ENCODE results near the gene MCTP1. TPM values are rescaled to one million over a fixed set of nuclear protein-coding genes. Genes with fewer than 3 reads are reported as not detected.

Gene MCTP1
- total RNA-seq, 4 donors from 2014 or later = 5.4 to 22.1 (median 5.8) TPM

- Histone ChIP-seq H3K9me3 (no peaks in the 10 kb centered on the region), H3K4me1 (no peaks in the 10 kb centered on the region), H3K36me3 (no peaks in the 10 kb centered on the region), H3K27me3 (no peaks in the 10 kb centered on the region), H3K27ac (no peak overlapping the region), H3K4me3 (no peak overlapping the region)
- intact Hi-C loops (cut with DNase I; ENCODE audit: low total_unique reads) (no loop called here), in situ Hi-C loops (cut with MboI; ENCODE audit: low sequenced_read_pairs in 4 of 4) (no loop called here)
- ATAC-seq = no peak
- TF ChIP-seq POLR2A (IDR thresholded peaks at IDR 0.05) (no peak), CTCF (IDR thresholded peaks at IDR 0.05 in 4 of 5, conservative IDR thresholded peaks at IDR 0.05 in 1 of 5) (no peak)
- no peak for DNase-seq
Measured at GRCh38 chr5:94884311-94884710, 400.6 kb downstream of the MCTP1 start.

GRCh38 chr5:94872526-94872925 is 412.4 kb downstream of the MCTP1 start:
- no peaks in the 10 kb centered on the region for H3K27me3 ChIP-seq
- no peak overlapping the region for H3K4me3 ChIP-seq
- no peak for ATAC-seq
- intact Hi-C loops (cut with DNase I; ENCODE audit: low total_unique reads) = no loop called here
- in situ Hi-C loops (cut with MboI; ENCODE audit: low sequenced_read_pairs in 4 of 4) = no loop called here
- H3K27ac ChIP-seq = no peak overlapping the region
- H3K36me3 ChIP-seq = no peaks in the 10 kb centered on the region
- H3K4me1 ChIP-seq = no peaks in the 10 kb centered on the region
- DNase-seq = no peak
- TF ChIP-seq POLR2A (IDR thresholded peaks at IDR 0.05) (no peak), CTCF (IDR thresholded peaks at IDR 0.05 in 4 of 5, conservative IDR thresholded peaks at IDR 0.05 in 1 of 5) (no peak)
- H3K9me3 ChIP-seq = no peaks in the 10 kb centered on the region

- DNase-seq (no peak), ATAC-seq (no peak)
- Histone ChIP-seq H3K9me3 (no peaks in the 10 kb centered on the region), H3K4me3 (no peak overlapping the region), H3K4me1 (no peaks in the 10 kb centered on the region), H3K36me3 (no peaks in the 10 kb centered on the region), H3K27ac (no peak overlapping the region), H3K27me3 (no peaks in the 10 kb centered on the region)
- in situ Hi-C loops (cut with MboI; ENCODE audit: low sequenced_read_pairs in 4 of 4) (no loop called here), intact Hi-C loops (cut with DNase I; ENCODE audit: low total_unique reads) (no loop called here)
- TF ChIP-seq POLR2A (IDR thresholded peaks at IDR 0.05) (no peak), CTCF (IDR thresholded peaks at IDR 0.05 in 4 of 5, conservative IDR thresholded peaks at IDR 0.05 in 1 of 5) (no peak)
Measured at GRCh38 chr5:94870511-94871183, 414.2 kb downstream of the MCTP1 start.

- intact Hi-C loops (cut with DNase I; ENCODE audit: low total_unique reads) (no loop called here), in situ Hi-C loops (cut with MboI; ENCODE audit: low sequenced_read_pairs in 4 of 4) (no loop called here)
- Histone ChIP-seq H3K36me3 (no peaks in the 10 kb centered on the region), H3K27ac (no peak overlapping the region), H3K9me3 (no peaks in the 10 kb centered on the region), H3K4me3 (no peak overlapping the region), H3K27me3 (no peaks in the 10 kb centered on the region), H3K4me1 (no peaks in the 10 kb centered on the region)
- DNase-seq (no peak), ATAC-seq (no peak)
- TF ChIP-seq CTCF (IDR thresholded peaks at IDR 0.05 in 4 of 5, conservative IDR thresholded peaks at IDR 0.05 in 1 of 5) (no peak), POLR2A (IDR thresholded peaks at IDR 0.05) (no peak)
Measured at GRCh38 chr5:94869921-94870320, 415.0 kb downstream of the MCTP1 start.

- intact Hi-C loops (cut with DNase I; ENCODE audit: low total_unique reads) (no loop called here), in situ Hi-C loops (cut with MboI; ENCODE audit: low sequenced_read_pairs in 4 of 4) (no loop called here)
- Histone ChIP-seq H3K9me3 (no peaks in the 10 kb centered on the region), H3K27ac (no peak overlapping the region), H3K36me3 (no peaks in the 10 kb centered on the region), H3K4me3 (no peak overlapping the region), H3K27me3 (no peaks in the 10 kb centered on the region), H3K4me1 (no peaks in the 10 kb centered on the region)
- ATAC-seq (no peak), DNase-seq (no peak)
- no peak for TF ChIP-seq CTCF (IDR thresholded peaks at IDR 0.05 in 4 of 5, conservative IDR thresholded peaks at IDR 0.05 in 1 of 5)
- TF ChIP-seq POLR2A (IDR thresholded peaks at IDR 0.05) = no peak
Measured at GRCh38 chr5:94863951-94864350, 420.9 kb downstream of the MCTP1 start.
